Stimulated activated CD4-positive, alpha-beta T cell treated with anti-CD3 and anti-CD28 coated beads, Interleukin-15, amount 100 ng/mL, for 1 hour (primary cell): ENCODE results near the gene PCDHGA6.
"Not testable (repeated sequence)": the region's sequence is repeated elsewhere in the genome, so short reads cannot be mapped to it uniquely, and the experiment has no call there.

Experiments
- DNase-seq, 2 donors: peaks; one replicate each; pipeline ENCODE4 v3.0.0-alpha.2; 2020; ENCODE audit warnings: low read depth in 1 of 2, low spot score in 1 of 2

The PCDHGA6 gene

DNA sequence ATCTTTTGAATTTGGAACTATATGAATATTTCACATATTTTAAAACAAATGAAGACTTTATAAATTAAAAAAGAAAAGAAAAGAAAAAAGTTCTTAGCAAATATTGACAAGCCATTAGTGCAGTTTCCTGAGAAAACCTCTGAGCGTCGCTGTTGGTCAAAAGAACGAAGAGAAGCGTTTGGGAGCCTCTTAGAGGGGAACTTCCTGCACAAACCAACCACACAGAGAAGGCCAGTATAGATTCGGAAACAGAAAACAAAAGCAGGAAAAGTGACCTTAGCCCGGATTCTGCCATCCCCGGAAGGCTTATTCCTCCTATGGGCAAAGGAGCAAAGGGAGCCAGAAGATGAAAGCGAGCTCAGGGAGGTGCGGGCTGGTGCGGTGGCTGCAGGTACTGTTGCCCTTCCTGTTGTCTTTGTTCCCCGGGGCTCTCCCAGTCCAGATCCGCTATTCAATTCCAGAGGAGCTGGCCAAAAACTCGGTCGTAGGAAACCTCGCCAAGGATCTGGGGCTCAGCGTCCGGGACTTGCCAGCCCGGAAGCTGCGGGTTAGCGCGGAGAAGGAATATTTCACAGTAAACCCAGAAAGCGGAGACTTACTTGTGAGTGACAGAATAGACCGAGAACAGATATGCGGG lies 13.8 kb upstream of the PCDHGA6 start, which contains the start of gene PCDHGB2:
Gene PCDHGB2 (plus strand): TSS at position 205 of the 637 bp plus-strand sequence. CDS start 142 bp downstream, at position 347.
- no peak for DNase-seq

- no peak for DNase-seq
Observed at GRCh38 chr5:141360685-141361084, 13.0 kb upstream of the PCDHGA6 start.

GRCh38 chr5:141362719-141363118 lies 11.0 kb upstream of the PCDHGA6 start:
- no peak for DNase-seq

DNA sequence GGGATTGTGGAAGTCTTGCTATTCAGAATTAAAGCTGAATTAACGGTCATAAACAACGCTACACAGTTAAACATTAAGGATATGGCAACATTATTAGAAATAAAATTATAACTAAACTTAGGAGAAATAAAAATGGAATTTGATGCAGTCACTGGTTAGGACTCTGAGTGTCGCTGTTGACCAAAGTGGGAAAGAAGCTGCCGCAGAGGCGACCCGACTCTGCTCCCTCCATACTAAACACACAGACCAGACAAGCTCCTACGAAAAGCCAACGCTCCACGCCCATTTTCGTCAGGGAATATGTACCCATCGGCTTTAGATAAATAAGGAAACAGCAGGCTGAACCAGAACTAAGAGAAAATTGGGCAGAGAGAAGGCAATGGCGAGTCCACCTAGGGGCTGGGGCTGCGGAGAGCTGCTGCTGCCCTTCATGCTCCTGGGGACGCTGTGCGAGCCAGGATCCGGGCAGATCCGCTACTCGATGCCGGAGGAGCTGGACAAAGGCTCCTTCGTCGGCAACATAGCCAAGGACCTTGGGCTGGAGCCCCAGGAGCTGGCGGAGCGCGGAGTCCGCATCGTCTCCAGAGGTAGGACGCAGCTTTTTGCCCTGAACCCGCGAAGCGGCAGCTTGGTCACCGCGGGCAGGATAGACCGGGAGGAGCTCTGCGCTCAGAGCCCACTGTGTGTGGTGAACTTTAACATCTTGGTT lies 9.6 kb upstream of the PCDHGA6 start, which contains the start of gene PCDHGA5:
Gene PCDHGA5 (plus strand): TSS at position 211 of the 709 bp plus-strand sequence. CDS start 169 bp downstream, at position 380.
- no peak for DNase-seq

DNA sequence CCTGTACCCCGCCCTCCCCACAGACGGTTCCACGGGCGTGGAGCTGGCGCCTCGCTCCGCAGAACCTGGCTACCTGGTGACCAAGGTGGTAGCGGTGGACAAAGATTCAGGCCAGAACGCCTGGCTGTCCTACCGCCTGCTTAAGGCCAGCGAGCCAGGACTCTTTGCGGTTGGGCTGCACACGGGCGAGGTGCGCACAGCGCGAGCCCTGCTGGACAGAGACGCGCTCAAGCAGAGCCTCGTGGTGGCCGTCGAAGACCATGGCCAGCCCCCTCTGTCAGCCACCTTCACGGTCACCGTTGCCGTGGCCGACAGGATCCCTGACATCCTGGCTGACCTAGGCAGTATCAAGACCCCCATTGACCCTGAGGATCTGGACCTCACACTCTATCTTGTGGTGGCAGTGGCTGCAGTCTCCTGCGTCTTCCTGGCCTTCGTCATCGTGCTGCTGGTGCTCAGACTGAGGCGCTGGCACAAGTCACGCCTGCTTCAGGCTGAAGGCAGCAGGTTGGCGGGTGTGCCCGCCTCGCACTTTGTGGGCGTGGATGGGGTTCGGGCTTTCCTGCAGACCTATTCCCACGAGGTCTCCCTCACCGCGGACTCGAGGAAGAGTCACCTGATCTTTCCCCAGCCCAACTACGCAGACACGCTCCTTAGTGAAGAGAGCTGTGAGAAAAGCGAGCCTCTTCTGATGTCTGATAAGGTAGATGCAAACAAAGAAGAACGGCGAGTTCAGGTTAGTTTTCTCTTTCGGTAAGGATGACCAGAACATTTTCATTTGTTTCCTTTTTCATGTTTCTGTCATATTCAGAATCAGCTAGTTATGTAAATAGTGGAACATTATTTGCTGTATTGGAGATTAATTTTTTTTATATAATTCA lies 7.4 kb upstream of the PCDHGA6 start:
- no peak for DNase-seq

DNA sequence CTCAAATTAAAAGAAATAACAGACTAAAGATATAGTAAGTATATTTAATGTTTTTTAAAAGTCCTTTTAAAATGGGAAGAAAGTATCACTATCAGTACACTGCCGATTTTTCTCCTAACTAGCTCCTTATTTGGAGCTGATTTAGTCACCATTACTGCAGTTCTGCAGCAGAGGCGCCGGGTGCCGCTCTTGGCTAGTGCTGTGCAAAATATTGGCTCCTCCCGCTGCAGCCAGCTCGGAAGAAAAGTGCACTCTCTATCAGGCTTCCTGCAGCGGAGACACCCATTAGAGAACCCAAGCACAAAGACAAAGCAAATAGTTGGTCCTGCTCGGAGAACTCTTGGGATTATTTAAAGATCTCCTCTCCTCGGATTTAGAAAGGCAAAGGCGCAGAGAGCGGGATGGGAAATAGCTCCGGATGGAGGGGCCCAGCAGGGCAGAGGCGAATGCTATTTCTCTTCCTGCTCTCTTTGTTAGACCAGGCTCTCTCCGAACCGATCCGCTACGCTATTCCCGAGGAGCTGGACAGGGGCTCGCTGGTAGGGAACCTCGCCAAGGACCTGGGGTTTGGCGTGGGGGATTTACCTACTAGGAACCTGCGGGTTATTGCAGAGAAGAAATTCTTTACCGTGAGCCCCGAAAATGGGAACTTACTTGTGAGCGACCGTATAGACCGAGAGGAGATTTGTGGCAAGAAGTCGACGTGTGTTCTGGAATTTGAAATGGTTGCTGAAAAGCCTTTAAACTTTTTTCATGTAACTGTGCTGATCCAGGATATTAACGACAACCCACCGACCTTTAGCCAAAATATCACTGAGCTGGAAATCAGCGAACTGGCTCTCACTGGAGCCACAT lies 3.5 kb upstream of the PCDHGA6 start, which contains the start of gene PCDHGB3:
Gene PCDHGB3 (plus strand): TSS at position 249 of the 855 bp plus-strand sequence. CDS start 153 bp downstream, at position 402.
- no peak for DNase-seq

- no peak for DNase-seq
Observed at GRCh38 chr5:141371572-141372475, 1.9 kb upstream of the PCDHGA6 start.

DNA sequence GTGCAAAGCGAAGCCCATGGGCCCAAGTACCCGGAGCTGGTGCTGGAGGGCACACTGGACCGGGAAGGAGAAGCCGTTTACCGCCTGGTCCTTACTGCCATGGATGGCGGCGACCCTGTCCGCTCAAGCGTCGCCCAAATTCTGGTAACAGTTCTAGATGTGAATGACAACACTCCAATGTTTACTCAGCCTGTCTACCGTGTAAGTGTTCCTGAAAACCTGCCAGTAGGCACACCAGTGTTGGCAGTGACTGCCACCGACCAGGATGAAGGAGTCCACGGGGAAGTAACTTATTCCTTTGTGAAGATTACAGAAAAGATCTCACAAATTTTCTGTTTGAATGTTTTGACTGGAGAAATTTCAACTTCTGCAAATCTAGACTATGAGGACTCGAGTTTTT lies 936 bp downstream of the PCDHGA6 start:
- DNase-seq: no peak

- DNase-seq: not testable (repeated sequence)
Observed at GRCh38 chr5:141375444-141376155, 1.9 kb downstream of the PCDHGA6 start.

GRCh38 chr5:141382469-141383294 lies 9.0 kb downstream of the PCDHGA6 start, which contains the start of gene PCDHGA7:
Gene PCDHGA7 (plus strand): TSS chr5:141382742. CDS start chr5:141382900, 158 bp downstream.
- no peak for DNase-seq

DNA sequence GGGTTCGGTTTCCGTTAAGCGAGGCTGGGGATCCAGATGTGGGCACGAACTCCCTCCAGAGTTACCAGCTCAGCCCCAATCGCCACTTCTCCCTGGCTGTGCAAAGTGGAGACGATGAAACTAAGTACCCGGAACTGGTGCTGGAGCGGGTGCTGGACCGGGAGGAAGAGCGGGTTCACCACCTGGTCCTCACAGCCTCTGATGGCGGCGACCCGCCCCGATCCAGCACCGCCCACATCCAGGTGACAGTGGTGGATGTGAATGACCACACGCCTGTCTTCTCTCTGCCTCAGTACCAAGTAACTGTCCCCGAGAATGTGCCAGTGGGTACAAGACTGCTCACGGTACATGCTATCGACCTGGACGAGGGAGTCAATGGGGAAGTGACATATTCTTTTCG lies 9.7 kb downstream of the PCDHGA6 start:
- DNase-seq: no peak

GRCh38 chr5:141384471-141385267 lies 11.0 kb downstream of the PCDHGA6 start:
- DNase-seq: no peak

- not testable (repeated sequence) for DNase-seq
Observed at GRCh38 chr5:141387557-141388311, 14.0 kb downstream of the PCDHGA6 start, which contains the start of gene PCDHGB4. Gene PCDHGB4 (plus strand): TSS chr5:141387698. CDS start chr5:141387885, 187 bp downstream.

GRCh38 chr5:141388661-141389060 lies 15.0 kb downstream of the PCDHGA6 start:
- no peak for DNase-seq

GRCh38 chr5:141389153-141390042 lies 15.7 kb downstream of the PCDHGA6 start:
- no peak for DNase-seq
